ENCODE results near the gene C15orf62.

GRCh38 chr15:40785164-40785563 lies 15.4 kb downstream of the C15orf62 start:
- TF ChIP-seq CTCF (optimal IDR thresholded peaks at IDR 0.05 in 1 of 3, IDR thresholded peaks at IDR 0.05 in 1 of 3, conservative IDR thresholded peaks at IDR 0.05 in 1 of 3; ENCODE audit: extremely low read depth in 1 of 3, insufficient read depth in 2 of 3, low read length in 3 of 3) (peak in 1 of 3 experiments; percentile 20), EZH2 (IDR thresholded peaks at IDR 0.05; ENCODE audit: low read length) (no peak)
